Stimulated activated CD4-positive, alpha-beta T cell treated with anti-CD3 and anti-CD28 coated beads, Interleukin-2, amount 100 ng/mL, for 48 hours (primary cell): ENCODE measurements around the gene PRXL2A.
"Not testable (repeated sequence)": the region's sequence is repeated elsewhere in the genome, so short reads cannot be mapped to it uniquely, and the experiment has no call there.

Source experiments
- DNase-seq, 2 donors: peaks; one replicate each; pipeline ENCODE4 v3.0.0-alpha.2; 2020

PRXL2A gene

GRCh38 chr10:80408242-80409101 is at the start of gene PRXL2A:
Gene PRXL2A (plus strand): TSS chr10:80408551. CDS start chr10:80420468, 11,917 bp downstream.
- DNase-seq, result peak; percentile 75 to 81

GRCh38 chr10:80358925-80359324 is 49.4 kb upstream of the PRXL2A start:
- not testable (repeated sequence) for DNase-seq

- DNase-seq, result no peak
Observed at GRCh38 chr10:80359644-80360043, 48.7 kb upstream of the PRXL2A start.

- DNase-seq, result no peak
Observed at GRCh38 chr10:80365510-80365909, 42.8 kb upstream of the PRXL2A start.

- DNase-seq, result no peak
Observed at GRCh38 chr10:80371467-80371866, 36.9 kb upstream of the PRXL2A start.

- DNase-seq, result no peak
Observed at GRCh38 chr10:80372675-80373074, 35.7 kb upstream of the PRXL2A start.

GRCh38 chr10:80373502-80373901 is 34.8 kb upstream of the PRXL2A start:
- no peak for DNase-seq

GRCh38 chr10:80379701-80380100 is 28.6 kb upstream of the PRXL2A start:
- DNase-seq, result no peak

- DNase-seq, result no peak
Observed at GRCh38 chr10:80380185-80380584, 28.2 kb upstream of the PRXL2A start.

GRCh38 chr10:80382989-80383388 is 25.4 kb upstream of the PRXL2A start:
- peak; percentile 12 to 25 for DNase-seq

GRCh38 chr10:80390740-80391139 is 17.6 kb upstream of the PRXL2A start:
- DNase-seq, result no peak

GRCh38 chr10:80392250-80392649 is 16.1 kb upstream of the PRXL2A start:
- no peak for DNase-seq

- no peak for DNase-seq
Observed at GRCh38 chr10:80394358-80394916, 13.9 kb upstream of the PRXL2A start.

- DNase-seq, result no peak
Observed at GRCh38 chr10:80397014-80397413, 11.3 kb upstream of the PRXL2A start.

GRCh38 chr10:80400136-80400804 is 8.1 kb upstream of the PRXL2A start:
- no peak for DNase-seq

GRCh38 chr10:80405035-80405434 is 3.3 kb upstream of the PRXL2A start:
- no peak for DNase-seq

GRCh38 chr10:80405626-80406025 is 2.7 kb upstream of the PRXL2A start:
- DNase-seq, result no peak

- DNase-seq, result no peak
Observed at GRCh38 chr10:80406204-80406603, 2.1 kb upstream of the PRXL2A start.

GRCh38 chr10:80407812-80408241 is 524 bp upstream of the PRXL2A start:
- peak; percentile 48 to 53 for DNase-seq

- DNase-seq, result no peak
Observed at GRCh38 chr10:80409121-80409520, 770 bp downstream of the PRXL2A start.

- DNase-seq, result no peak
Observed at GRCh38 chr10:80410122-80410521, 1.8 kb downstream of the PRXL2A start.

GRCh38 chr10:80410578-80411145 is 2.3 kb downstream of the PRXL2A start:
- DNase-seq, result no peak

- DNase-seq, result no peak
Observed at GRCh38 chr10:80411267-80411668, 2.9 kb downstream of the PRXL2A start.
